HAP-1 (cell line): ENCODE results near the gene FRYL.
"Not testable (repeated sequence)": the region's sequence is repeated elsewhere in the genome, so short reads cannot be mapped to it uniquely, and the experiment has no call there.

Experiments
- DNase-seq, 2 experiments: peaks; one replicate each; pipeline ENCODE4 v3.0.0-alpha.2; 2016 to 2020; ENCODE audit warnings: low spot score in 2 of 2
- H3K27me3 ChIP-seq: fragments of 250-450 bp; sonication (Bioruptor Pico); 2 replicates; pipeline ENCODE4 v1.5.1; 2020; ENCODE audit warnings: low read depth, mild to moderate bottlenecking, moderate library complexity
- H3K36me3 ChIP-seq: fragments of 250-450 bp; sonication (Bioruptor Pico); replicated peaks from 2 replicates; pipeline ENCODE4 v1.5.1; 2020; ENCODE audit warnings: mild to moderate bottlenecking
- H3K4me1 ChIP-seq: fragments of 250-450 bp; sonication (Bioruptor Pico); 2 replicates; pipeline ENCODE4 v1.5.1; 2020; ENCODE audit warnings: mild to moderate bottlenecking
- H3K4me3 ChIP-seq: fragments of 250-450 bp; sonication (Bioruptor Pico); 2 replicates; pipeline ENCODE4 v1.5.1; 2020; ENCODE audit warnings: mild to moderate bottlenecking, moderate library complexity
- H3K9me3 ChIP-seq: fragments of 250-450 bp; sonication (Bioruptor Pico); 2 replicates; pipeline ENCODE4 v1.5.1; 2020; ENCODE audit warnings: mild to moderate bottlenecking, moderate library complexity
- in situ Hi-C: fragments of 300-500 bp; cut with MboI; formaldehyde crosslinking; loops from 3 replicates; pipeline ENCODE4 v1.14.3; 2020; ENCODE audit warnings: low sequenced_read_pairs, inconsistent platforms, mixed read lengths

The FRYL gene

DNA sequence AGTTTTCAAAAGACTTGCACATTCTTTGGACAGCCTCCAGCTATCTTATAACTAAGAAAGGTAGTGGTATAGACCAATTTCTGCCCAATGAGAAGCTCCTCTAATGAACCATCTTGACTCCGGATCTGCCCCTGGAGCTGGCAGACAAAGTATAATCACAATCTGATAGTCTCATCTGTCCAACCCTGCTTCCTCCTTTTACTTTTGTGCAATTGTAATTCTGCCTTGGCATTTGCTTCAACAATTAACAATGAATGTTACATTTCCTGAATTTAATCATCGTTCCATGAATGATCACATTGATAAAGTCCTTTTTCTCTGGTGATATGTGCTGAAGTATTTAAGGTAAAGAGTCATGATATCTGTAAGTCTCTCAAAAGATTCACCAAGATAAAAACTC, 27.8 kb downstream of the FRYL start:
- in situ Hi-C loops: no loop called here
- no peak for DNase-seq
- H3K9me3 ChIP-seq: no peaks in the 10 kb centered on the region
- no peak overlapping the region for H3K4me3 ChIP-seq
- no peaks in the 10 kb centered on the region for H3K4me1 ChIP-seq
- H3K27me3 ChIP-seq: no peaks in the 10 kb centered on the region
- no peaks in the 10 kb centered on the region for H3K36me3 ChIP-seq

GRCh38 chr4:48748949-48749596, 31.0 kb downstream of the FRYL start:
- in situ Hi-C loops: no loop called here
- no peaks in the 10 kb centered on the region for H3K27me3 ChIP-seq
- H3K4me1 ChIP-seq: no peaks in the 10 kb centered on the region
- no peak for DNase-seq
- H3K36me3 ChIP-seq: no peaks in the 10 kb centered on the region
- no peak overlapping the region for H3K4me3 ChIP-seq
- no peaks in the 10 kb centered on the region for H3K9me3 ChIP-seq

GRCh38 chr4:48746608-48747362, 33.3 kb downstream of the FRYL start:
- Histone ChIP-seq H3K36me3 (no peaks in the 10 kb centered on the region), H3K4me3 (no peak overlapping the region), H3K9me3 (no peaks in the 10 kb centered on the region), H3K4me1 (no peaks in the 10 kb centered on the region), H3K27me3 (no peaks in the 10 kb centered on the region)
- no peak for DNase-seq
- in situ Hi-C loops: no loop called here

GRCh38 chr4:48745223-48745622, 34.9 kb downstream of the FRYL start:
- in situ Hi-C loops, H3K9me3 ChIP-seq, DNase-seq, H3K4me3 ChIP-seq, H3K27me3 ChIP-seq, H3K4me1 ChIP-seq, H3K36me3 ChIP-seq: not testable (repeated sequence)

DNA sequence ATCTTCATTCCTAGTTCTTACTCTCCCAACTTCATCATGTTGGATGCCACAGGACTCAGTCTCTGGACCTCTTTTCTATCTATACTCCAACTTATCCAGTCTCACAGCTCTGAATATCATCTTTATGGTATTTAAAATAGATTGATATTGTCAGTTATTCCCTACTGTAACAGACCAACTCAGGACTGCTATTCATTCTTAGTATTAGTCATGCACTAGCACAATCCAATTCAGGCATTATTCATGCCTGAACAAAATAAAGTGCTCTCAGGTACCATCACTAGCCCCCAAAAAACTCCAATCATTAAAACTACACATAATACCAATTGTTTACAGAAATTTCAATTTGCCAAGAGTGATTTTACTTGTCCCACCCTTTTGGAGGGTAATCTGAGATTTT, 37.7 kb downstream of the FRYL start:
- in situ Hi-C loops: no loop called here

GRCh38 chr4:48739560-48740019, 40.5 kb downstream of the FRYL start:
- H3K4me3 ChIP-seq: no peak overlapping the region
- no peaks in the 10 kb centered on the region for H3K27me3 ChIP-seq
- H3K9me3 ChIP-seq: no peaks in the 10 kb centered on the region
- H3K36me3 ChIP-seq: no peaks in the 10 kb centered on the region
- no peaks in the 10 kb centered on the region for H3K4me1 ChIP-seq
- DNase-seq: no peak
- in situ Hi-C loops: no loop called here

More for the DNA sequence above, 37.7 kb downstream of the FRYL start:
- Histone ChIP-seq H3K36me3 (no peaks in the 10 kb centered on the region), H3K9me3 (no peaks in the 10 kb centered on the region), H3K4me1 (no peaks in the 10 kb centered on the region), H3K4me3 (no peak overlapping the region), H3K27me3 (no peaks in the 10 kb centered on the region)
- no peak for DNase-seq

DNA sequence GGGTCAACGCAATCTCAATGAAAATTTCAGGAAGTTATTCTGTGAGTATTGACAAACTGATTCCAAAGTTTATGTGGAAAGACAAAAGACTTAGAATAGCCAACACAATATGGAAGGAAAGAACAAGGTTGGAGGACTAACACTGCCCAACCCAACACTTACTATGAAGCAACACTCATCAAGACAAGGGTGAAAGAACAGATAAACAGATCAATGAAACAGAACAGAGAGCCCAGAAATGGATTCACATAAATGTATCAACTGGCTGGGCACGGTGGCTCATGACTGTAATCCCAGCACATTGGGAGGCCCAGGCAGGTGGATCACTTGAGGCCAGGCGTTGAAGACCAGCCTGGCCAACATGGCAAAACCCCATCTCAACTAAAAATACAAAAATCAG, 41.2 kb downstream of the FRYL start:
- in situ Hi-C loops: no loop called here
- no peaks in the 10 kb centered on the region for H3K36me3 ChIP-seq
- H3K4me3 ChIP-seq: no peak overlapping the region
- no peaks in the 10 kb centered on the region for H3K9me3 ChIP-seq
- no peaks in the 10 kb centered on the region for H3K27me3 ChIP-seq
- DNase-seq: no peak
- no peaks in the 10 kb centered on the region; the same call in 1 of the 2 replicates for H3K4me1 ChIP-seq

DNA sequence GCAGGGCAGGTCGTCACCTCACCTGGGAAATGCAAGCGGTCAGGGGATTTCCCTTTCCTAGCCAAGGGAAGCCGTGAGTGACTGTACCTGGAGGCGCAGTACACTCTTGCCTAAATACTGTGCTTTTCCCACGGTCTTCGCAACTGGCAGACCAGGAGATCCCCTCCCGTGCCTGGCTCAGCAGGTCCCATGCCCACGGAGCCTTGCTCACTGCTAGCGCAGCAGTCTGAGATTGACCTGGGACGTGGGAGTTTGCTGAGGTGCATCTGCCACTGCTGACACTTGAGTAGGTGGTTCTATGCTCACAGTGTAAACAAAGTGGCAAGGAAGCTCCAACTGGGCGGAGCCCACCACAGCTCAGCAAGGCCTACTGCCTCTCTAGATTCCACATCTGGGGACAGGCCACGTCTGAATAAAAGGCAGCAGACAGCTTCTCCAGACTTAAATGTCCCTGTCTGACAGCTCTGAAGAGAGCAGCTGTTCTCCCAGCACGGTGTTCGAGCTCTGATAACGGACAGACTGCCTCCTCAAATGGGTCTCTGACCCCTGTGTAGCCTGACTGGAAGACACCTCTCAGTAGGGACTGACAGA, 51.1 kb downstream of the FRYL start:
- DNase-seq, H3K4me3 ChIP-seq, H3K27me3 ChIP-seq, H3K9me3 ChIP-seq, in situ Hi-C loops, H3K36me3 ChIP-seq, H3K4me1 ChIP-seq: not testable (repeated sequence)

- H3K36me3 ChIP-seq: no peaks in the 10 kb centered on the region
- no peaks in the 10 kb centered on the region for H3K9me3 ChIP-seq
- no peak overlapping the region for H3K4me3 ChIP-seq
- DNase-seq: no peak
- H3K27me3 ChIP-seq: no peaks in the 10 kb centered on the region
- H3K4me1 ChIP-seq: peaks cover 4% of the 10 kb centered on the region
- in situ Hi-C loops: no loop called here
Measured at GRCh38 chr4:48727666-48728459, 52.2 kb downstream of the FRYL start.

- in situ Hi-C loops: no loop called here
- Histone ChIP-seq H3K4me3 (no peak overlapping the region), H3K36me3 (no peaks in the 10 kb centered on the region), H3K9me3 (no peaks in the 10 kb centered on the region), H3K27me3 (no peaks in the 10 kb centered on the region), H3K4me1 (peaks cover 12% of the 10 kb centered on the region)
- no peak for DNase-seq
Measured at GRCh38 chr4:48725414-48725813, 54.7 kb downstream of the FRYL start.

GRCh38 chr4:48722509-48723446, 57.3 kb downstream of the FRYL start:
- H3K27me3 ChIP-seq: no peaks in the 10 kb centered on the region
- DNase-seq: peak in 1 of 2 experiments; percentile 31
- no peaks in the 10 kb centered on the region for H3K9me3 ChIP-seq
- in situ Hi-C loops: no loop called here
- H3K36me3 ChIP-seq: no peaks in the 10 kb centered on the region
- no peak overlapping the region for H3K4me3 ChIP-seq
- H3K4me1 ChIP-seq: peaks cover 12% of the 10 kb centered on the region

DNA sequence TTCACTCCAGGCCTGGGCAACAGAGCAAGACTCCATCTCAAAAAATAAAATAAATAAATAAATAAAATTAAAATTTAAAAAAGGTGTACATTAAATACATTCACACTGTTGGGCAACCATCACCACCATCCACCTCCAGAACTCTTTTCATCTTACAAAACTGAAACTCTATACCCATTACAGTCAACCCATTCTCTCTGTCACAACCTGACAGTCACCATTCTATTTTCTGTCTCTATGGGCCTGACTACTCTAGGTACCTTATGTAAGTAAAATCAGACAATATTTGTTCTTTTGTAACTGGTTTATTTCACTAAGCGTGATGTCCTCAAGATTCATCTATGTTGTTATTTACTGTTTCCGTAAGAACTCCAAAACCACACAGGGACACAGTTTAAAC, 59.6 kb downstream of the FRYL start:
- in situ Hi-C loops: no loop called here
- Histone ChIP-seq H3K4me1 (peaks cover 12% of the 10 kb centered on the region), H3K27me3 (no peaks in the 10 kb centered on the region), H3K9me3 (peaks cover 4% of the 10 kb centered on the region; the same call in 1 of the 2 replicates), H3K4me3 (no peak overlapping the region), H3K36me3 (no peaks in the 10 kb centered on the region)
- DNase-seq: no peak
